SK-N-MC (cell line): ENCODE measurements around the gene ASIC2.

Experiments used
- EZH2 ChIP-seq: fragments of 200-600 bp; sonication (generic); IDR thresholded peaks from one replicate; pipeline ENCODE4 v1.6.1; 2017; ENCODE audit warnings: antibody characterized with exemption
- FOXP2 ChIP-seq: optimal IDR thresholded peaks from 2 replicates; pipeline ENCODE3; 2011; ENCODE audit warnings: mild to moderate bottlenecking, moderate library complexity; ENCODE audit not compliant: insufficient read depth; ENCODE audit errors: extremely low read length, control extremely low read depth

- TF ChIP-seq EZH2 (no peak), FOXP2 (no peak)
These were observed 221.4 kb downstream of the ASIC2 start for GRCh38 chr17:33071656-33072055.
